B cell (primary cell): ENCODE measurements around the gene CSAG3. TPM values are rescaled to one million over a fixed set of nuclear protein-coding genes. Genes with fewer than 3 reads are reported as not detected.
"Not testable (repeated sequence)": the region's sequence is repeated elsewhere in the genome, so short reads cannot be mapped to it uniquely, and the experiment has no call there.

Experiments used
- ATAC-seq: fragments of 200-7000 bp; cut with Tn5 transposase; one replicate; pipeline ENCODE4 v1.10.0; 2021; ENCODE audit warnings: low read depth, mild to moderate bottlenecking, moderate number of reproducible peaks, moderate library complexity
- CTCF ChIA-PET: fragments of 350-600 bp; sonication (Branson Sonifier 250); formaldehyde crosslinking; loops from one replicate; lab custom pipeline; 2021; ENCODE audit warnings: antibody characterized with exemption, inconsistent platforms; lab: Charles Lee
- POLR2A ChIA-PET: fragments of 350-600 bp; sonication (Branson Sonifier 250); formaldehyde crosslinking; loops from one replicate; lab custom pipeline; 2021; ENCODE audit warnings: antibody characterized with exemption; lab: Charles Lee
- DNase-seq: peaks from one replicate; pipeline ENCODE4 v3.0.0; 2013
- H2AFZ ChIP-seq: 2 replicates; pipeline ENCODE4 v1.6.1; 2012; ENCODE audit warnings: mild to moderate bottlenecking, low read depth, low read length; ENCODE audit not compliant: insufficient read depth, poor library complexity, severe bottlenecking
- H3K27ac ChIP-seq, 2 donors: 1 replicate in 1 of 2; 2 replicates in 1 of 2; pipeline ENCODE4 v1.5.1; 2012 to 2013; ENCODE audit warnings: low read length in 2 of 2, mild to moderate bottlenecking in 2 of 2, moderate library complexity in 1 of 2
- H3K27me3 ChIP-seq, 4 experiments: fragments of 200-600 bp in 1 of 4; sonication (generic) in 1 of 4; replicated peaks in 1 of 4; 1 replicate in 2 of 4; 2 replicates in 2 of 4; pipeline versions ENCODE4 v1.6.1 to v1.7.0; 2013 to 2016; ENCODE audit warnings: low read length in 3 of 4, mild to moderate bottlenecking in 2 of 4, mixed read lengths in 1 of 4, moderate library complexity in 1 of 4; ENCODE audit not compliant: insufficient read depth in 4 of 4, control insufficient read depth in 3 of 4; ENCODE audit errors: control extremely low read depth in 1 of 4
- H3K36me3 ChIP-seq, 2 experiments: replicated peaks in 1 of 2; 1 replicate in 1 of 2; 2 replicates in 1 of 2; pipeline versions ENCODE4 v1.6.1 to v1.7.1; 2013; ENCODE audit warnings: low read length in 1 of 2; ENCODE audit not compliant: insufficient read depth in 2 of 2, control insufficient read depth in 1 of 2; ENCODE audit errors: control extremely low read depth in 1 of 2, extremely low read depth in 1 of 2
- H3K4me1 ChIP-seq, 2 donors: fragments of 200-600 bp in 1 of 2; sonication (generic) in 1 of 2; 1 replicate in 1 of 2; 2 replicates in 1 of 2; pipeline versions ENCODE4 v1.5.1 to v1.6.1; 2013 to 2017; ENCODE audit warnings: low read length in 2 of 2; ENCODE audit not compliant: control insufficient read depth in 2 of 2, insufficient read depth in 2 of 2
- H3K4me2 ChIP-seq: replicated peaks from 2 replicates; pipeline ENCODE3; 2012; ENCODE audit warnings: mild to moderate bottlenecking, low read depth, low read length; ENCODE audit not compliant: poor library complexity, severe bottlenecking
- H3K4me3 ChIP-seq, 5 experiments: fragments of 200-600 bp in 1 of 5; sonication (generic) in 1 of 5; 1 replicate in 3 of 5; 2 replicates in 2 of 5; pipeline versions ENCODE4 v1.5.1 to v1.7.0; 2011 to 2016; ENCODE audit warnings: low read length in 4 of 5, mild to moderate bottlenecking in 4 of 5, low read depth in 2 of 5, control low read depth in 1 of 5, moderate library complexity in 1 of 5; ENCODE audit not compliant: insufficient read depth in 1 of 5; ENCODE audit errors: control extremely low read depth in 1 of 5, extremely low read depth in 1 of 5
- H3K79me2 ChIP-seq: fragments of 200-600 bp; sonication (generic); one replicate; pipeline ENCODE4 v1.6.0; 2016; ENCODE audit warnings: low read length; ENCODE audit not compliant: control insufficient read depth, insufficient read depth
- H3K9ac ChIP-seq: fragments of 200-600 bp; sonication (generic); 2 replicates; pipeline ENCODE4 v1.6.1; 2017; ENCODE audit warnings: mild to moderate bottlenecking, low read length, moderate library complexity
- H3K9me3 ChIP-seq, 3 donors: one replicate each; pipeline versions ENCODE4 v1.6.1 to v1.7.1; 2013; ENCODE audit warnings: low read length in 2 of 3; ENCODE audit not compliant: control insufficient read depth in 2 of 3, insufficient read depth in 1 of 3; ENCODE audit errors: control extremely low read depth in 1 of 3
- H4K20me1 ChIP-seq: 2 replicates; pipeline ENCODE4 v1.6.0; 2012; ENCODE audit warnings: mild to moderate bottlenecking, low read length; ENCODE audit not compliant: insufficient read depth, control insufficient read depth, poor library complexity, severe bottlenecking
- H3K27ac Mint-ChIP-seq: one replicate; pipeline ENCODE4 v1.8.0; 2021; ENCODE audit warnings: mixed read lengths
- H3K27me3 Mint-ChIP-seq: one replicate; pipeline ENCODE4 v1.8.0; 2021; ENCODE audit warnings: mixed read lengths
- H3K4me1 Mint-ChIP-seq: one replicate; pipeline ENCODE4 v1.8.0; 2021; ENCODE audit warnings: mixed read lengths
- H3K4me3 Mint-ChIP-seq: one replicate; pipeline ENCODE4 v1.8.0; 2021; ENCODE audit warnings: mixed read lengths
- H3K9me3 Mint-ChIP-seq: one replicate; pipeline ENCODE4 v1.8.0; 2022; ENCODE audit warnings: mixed read lengths; ENCODE audit not compliant: insufficient read depth
- WGBS: methylation state at CpG from one replicate; pipeline ENCODE4 v1.1.5; 2013; ENCODE audit warnings: missing lambda C conversion rate; ENCODE audit not compliant: insufficient coverage; 5-methylcytosine and 5-hydroxymethylcytosine counted together
- intact Hi-C: fragments of 100-400 bp; cut with micrococcal nuclease; formaldehyde crosslinking; loops from one replicate; pipeline ENCODE4 v1.10.0; 2022
- polyA minus RNA-seq: library from RNA; depleted of rRNA, polyadenylated mRNA; stranded (reverse); fragments of >200 nt; gene quantifications from 2 replicates; pipeline ENCODE4 v1.2.3, GENCODE V29; 2012
- polyA plus RNA-seq: library from polyadenylated mRNA; depleted of rRNA; stranded (reverse); fragments of >200 nt; gene quantifications from 2 replicates; pipeline ENCODE4 v1.2.3, GENCODE V29; 2012
- total RNA-seq, 2 donors: library from RNA; stranded (reverse); fragments of 120-200 nt in 1 of 2; gene quantifications; 1 replicate in 1 of 2; 2 replicates in 1 of 2; pipeline versions ENCODE4 v1.2.3 to v1.2.4, GENCODE V29; 2013 to 2022

Gene CSAG3
- total RNA-seq: not detected in 2 replicates
- not detected for total RNA-seq (2013)
- polyA plus RNA-seq: not detected in 2 replicates
- not detected in 2 replicates for polyA minus RNA-seq

DNA sequence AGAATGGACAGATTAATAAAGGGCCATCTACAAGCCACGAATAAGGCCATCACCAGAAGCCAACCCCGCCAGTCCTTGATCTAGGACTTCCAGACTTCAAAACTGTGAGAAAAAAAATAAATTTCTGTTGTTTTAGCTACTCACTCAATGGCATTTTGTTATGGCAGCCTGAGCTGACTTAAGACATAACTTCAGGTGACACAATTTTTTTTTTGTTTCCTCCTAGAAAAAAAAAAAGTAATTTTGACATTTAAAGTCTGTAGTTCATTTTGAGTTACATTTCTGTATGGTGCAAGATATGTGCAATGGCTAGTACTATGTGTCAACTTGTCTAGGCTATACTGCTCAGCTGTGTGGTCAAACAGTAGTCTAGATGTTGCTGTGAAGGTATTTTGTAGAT is at the start of gene CSAG3:
Gene CSAG3, plus strand, starts transcription at position 301 of the 400 bp plus-strand sequence.
- ATAC-seq, H3K27me3 Mint-ChIP-seq, H3K4me1 ChIP-seq, H3K4me3 ChIP-seq, DNase-seq, intact Hi-C loops, H3K4me1 Mint-ChIP-seq, H3K9ac ChIP-seq, H3K4me3 Mint-ChIP-seq, H3K79me2 ChIP-seq, CTCF ChIA-PET, H3K27ac Mint-ChIP-seq, H3K27ac ChIP-seq, POLR2A ChIA-PET, H4K20me1 ChIP-seq, H3K36me3 ChIP-seq, H3K9me3 ChIP-seq, H3K27me3 ChIP-seq, H3K9me3 Mint-ChIP-seq, H2AFZ ChIP-seq, H3K4me2 ChIP-seq: not testable (repeated sequence)
- no CpG with 5 or more reads among the region's 2 CpGs for whole genome bisulfite sequencing

DNA sequence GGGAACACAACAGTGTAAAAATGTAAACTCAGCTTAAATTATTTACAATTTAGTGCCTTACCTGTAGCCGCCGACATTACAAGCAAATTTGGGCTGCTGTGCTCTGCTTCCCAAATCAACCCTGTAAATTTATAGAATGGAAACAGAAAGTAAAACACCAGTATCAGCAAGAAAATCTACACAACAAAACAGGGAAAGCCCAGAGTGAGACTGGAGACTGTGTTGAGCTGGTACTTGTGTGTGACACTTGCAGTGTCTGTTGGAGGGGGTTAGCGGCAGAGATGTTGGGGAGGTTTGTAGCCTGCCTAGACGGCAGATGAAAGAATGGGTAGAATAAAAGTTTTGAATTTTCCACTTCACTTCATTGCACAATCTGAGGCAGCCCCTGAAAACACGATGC is 45.8 kb upstream of the CSAG3 start:
- H4K20me1 ChIP-seq, H3K27me3 ChIP-seq, H3K27me3 Mint-ChIP-seq, H3K79me2 ChIP-seq, H3K9me3 ChIP-seq, H3K4me1 Mint-ChIP-seq, CTCF ChIA-PET, H3K27ac ChIP-seq, H3K9me3 Mint-ChIP-seq, ATAC-seq, DNase-seq, H3K27ac Mint-ChIP-seq, H3K4me1 ChIP-seq, H3K4me3 Mint-ChIP-seq, POLR2A ChIA-PET, H3K9ac ChIP-seq, H3K4me3 ChIP-seq, intact Hi-C loops, H2AFZ ChIP-seq, H3K4me2 ChIP-seq, H3K36me3 ChIP-seq: not testable (repeated sequence)
- WGBS: no CpG with 5 or more reads among the region's 5 CpGs

- H3K9ac ChIP-seq, ATAC-seq, H2AFZ ChIP-seq, H3K4me2 ChIP-seq, H3K27me3 Mint-ChIP-seq, H4K20me1 ChIP-seq, H3K9me3 Mint-ChIP-seq, H3K27ac ChIP-seq, H3K36me3 ChIP-seq, DNase-seq, CTCF ChIA-PET, H3K27ac Mint-ChIP-seq, H3K4me1 ChIP-seq, H3K27me3 ChIP-seq, intact Hi-C loops, POLR2A ChIA-PET, H3K4me1 Mint-ChIP-seq, H3K9me3 ChIP-seq, H3K4me3 Mint-ChIP-seq, H3K4me3 ChIP-seq, H3K79me2 ChIP-seq: not testable (repeated sequence)
- no CpG with 5 or more reads among the region's 35 CpGs for whole genome bisulfite sequencing
Observed at GRCh38 chrX:152713815-152714787, 44.9 kb upstream of the CSAG3 start, which contains the start of gene MAGEA2B. Gene MAGEA2B, plus strand, starts transcription at chrX:152714628. Its CDS starts 2,479 bp downstream, at chrX:152717107.
